ENCODE data around the gene FAM120C.

DNA sequence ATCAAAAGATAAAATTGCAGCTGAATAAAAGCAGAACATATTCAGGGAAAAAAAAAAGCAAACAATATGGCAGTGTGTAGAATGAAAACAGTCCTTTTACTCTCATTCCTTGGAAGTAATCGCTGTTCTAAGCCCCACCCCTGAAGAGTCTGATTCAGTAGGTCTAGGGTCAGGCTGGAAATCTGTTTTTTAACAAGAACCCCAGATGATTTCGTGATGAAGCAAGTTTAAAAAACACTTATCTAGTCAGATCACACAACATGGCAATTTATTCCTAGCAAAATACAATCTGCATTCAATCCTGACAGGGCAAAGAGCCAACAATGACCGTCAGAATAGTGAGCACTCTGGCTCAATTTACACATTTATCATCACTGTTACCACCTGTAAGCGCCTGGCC is 16.1 kb downstream of the FAM120C start:
- TF ChIP-seq, protein P1, sequence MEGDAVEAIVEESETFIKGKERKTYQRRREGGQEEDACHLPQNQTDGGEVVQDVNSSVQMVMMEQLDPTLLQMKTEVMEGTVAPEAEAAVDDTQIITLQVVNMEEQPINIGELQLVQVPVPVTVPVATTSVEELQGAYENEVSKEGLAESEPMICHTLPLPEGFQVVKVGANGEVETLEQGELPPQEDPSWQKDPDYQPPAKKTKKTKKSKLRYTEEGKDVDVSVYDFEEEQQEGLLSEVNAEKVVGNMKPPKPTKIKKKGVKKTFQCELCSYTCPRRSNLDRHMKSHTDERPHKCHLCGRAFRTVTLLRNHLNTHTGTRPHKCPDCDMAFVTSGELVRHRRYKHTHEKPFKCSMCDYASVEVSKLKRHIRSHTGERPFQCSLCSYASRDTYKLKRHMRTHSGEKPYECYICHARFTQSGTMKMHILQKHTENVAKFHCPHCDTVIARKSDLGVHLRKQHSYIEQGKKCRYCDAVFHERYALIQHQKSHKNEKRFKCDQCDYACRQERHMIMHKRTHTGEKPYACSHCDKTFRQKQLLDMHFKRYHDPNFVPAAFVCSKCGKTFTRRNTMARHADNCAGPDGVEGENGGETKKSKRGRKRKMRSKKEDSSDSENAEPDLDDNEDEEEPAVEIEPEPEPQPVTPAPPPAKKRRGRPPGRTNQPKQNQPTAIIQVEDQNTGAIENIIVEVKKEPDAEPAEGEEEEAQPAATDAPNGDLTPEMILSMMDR (IDR thresholded peaks at IDR 0.05), result no peak
- no peak for TF ChIP-seq POLR2A (IDR thresholded peaks at IDR 0.05)
